GM12864 (cell line): ENCODE data around the gene SLC44A4.

Experiments
- DNase-seq: peaks from one replicate; pipeline ENCODE4 v3.0.0-alpha.2; 2011; ENCODE audit warnings: low read depth
- H3K4me3 ChIP-seq: 2 replicates; pipeline ENCODE4 v1.5.1; 2011; ENCODE audit warnings: mild to moderate bottlenecking, low read depth, low read length, control low read depth
- TF ChIP-seq, protein P1 (sequence below): IDR thresholded peaks from 2 replicates; pipeline ENCODE4 v1.5.1; 2011; ENCODE audit warnings: low read depth, mild to moderate bottlenecking, moderate library complexity, low read length, control low read depth, inconsistent platforms; ENCODE audit errors: missing control alignments

The SLC44A4 gene

GRCh38 chr6:31878222-31878621 is 575 bp downstream of the SLC44A4 start:
- TF ChIP-seq, protein P1, sequence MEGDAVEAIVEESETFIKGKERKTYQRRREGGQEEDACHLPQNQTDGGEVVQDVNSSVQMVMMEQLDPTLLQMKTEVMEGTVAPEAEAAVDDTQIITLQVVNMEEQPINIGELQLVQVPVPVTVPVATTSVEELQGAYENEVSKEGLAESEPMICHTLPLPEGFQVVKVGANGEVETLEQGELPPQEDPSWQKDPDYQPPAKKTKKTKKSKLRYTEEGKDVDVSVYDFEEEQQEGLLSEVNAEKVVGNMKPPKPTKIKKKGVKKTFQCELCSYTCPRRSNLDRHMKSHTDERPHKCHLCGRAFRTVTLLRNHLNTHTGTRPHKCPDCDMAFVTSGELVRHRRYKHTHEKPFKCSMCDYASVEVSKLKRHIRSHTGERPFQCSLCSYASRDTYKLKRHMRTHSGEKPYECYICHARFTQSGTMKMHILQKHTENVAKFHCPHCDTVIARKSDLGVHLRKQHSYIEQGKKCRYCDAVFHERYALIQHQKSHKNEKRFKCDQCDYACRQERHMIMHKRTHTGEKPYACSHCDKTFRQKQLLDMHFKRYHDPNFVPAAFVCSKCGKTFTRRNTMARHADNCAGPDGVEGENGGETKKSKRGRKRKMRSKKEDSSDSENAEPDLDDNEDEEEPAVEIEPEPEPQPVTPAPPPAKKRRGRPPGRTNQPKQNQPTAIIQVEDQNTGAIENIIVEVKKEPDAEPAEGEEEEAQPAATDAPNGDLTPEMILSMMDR = no peak
- no peak for DNase-seq
- no peak overlapping the region for H3K4me3 ChIP-seq

DNA sequence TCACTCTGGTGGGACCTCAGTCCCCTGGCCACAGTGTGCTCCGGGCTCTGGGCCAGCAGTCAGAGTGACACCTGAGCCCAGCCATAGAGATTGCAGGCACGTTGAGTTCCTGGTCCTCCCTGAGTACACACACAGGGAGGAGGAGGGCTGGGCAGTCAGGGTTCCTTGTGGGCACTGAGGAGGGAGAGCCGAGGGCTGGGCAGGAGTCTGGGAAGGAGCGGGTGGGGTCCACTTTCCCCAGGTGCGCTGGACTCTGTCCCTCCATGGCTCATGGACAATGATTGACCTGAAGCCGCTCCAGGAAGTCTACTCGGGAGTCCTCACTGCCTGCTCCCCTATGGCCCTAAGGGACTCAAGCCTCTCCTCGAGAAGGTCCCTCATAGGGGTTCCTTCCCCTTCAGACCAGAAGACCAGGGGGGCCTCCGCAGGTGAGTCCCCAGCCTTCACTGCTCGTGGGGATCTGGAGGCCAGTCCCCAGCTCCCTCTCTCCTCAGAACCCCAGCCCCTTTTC is 1.1 kb downstream of the SLC44A4 start:
- TF ChIP-seq, protein P1 = no peak
- no peak for DNase-seq
- no peak overlapping the region for H3K4me3 ChIP-seq

DNA sequence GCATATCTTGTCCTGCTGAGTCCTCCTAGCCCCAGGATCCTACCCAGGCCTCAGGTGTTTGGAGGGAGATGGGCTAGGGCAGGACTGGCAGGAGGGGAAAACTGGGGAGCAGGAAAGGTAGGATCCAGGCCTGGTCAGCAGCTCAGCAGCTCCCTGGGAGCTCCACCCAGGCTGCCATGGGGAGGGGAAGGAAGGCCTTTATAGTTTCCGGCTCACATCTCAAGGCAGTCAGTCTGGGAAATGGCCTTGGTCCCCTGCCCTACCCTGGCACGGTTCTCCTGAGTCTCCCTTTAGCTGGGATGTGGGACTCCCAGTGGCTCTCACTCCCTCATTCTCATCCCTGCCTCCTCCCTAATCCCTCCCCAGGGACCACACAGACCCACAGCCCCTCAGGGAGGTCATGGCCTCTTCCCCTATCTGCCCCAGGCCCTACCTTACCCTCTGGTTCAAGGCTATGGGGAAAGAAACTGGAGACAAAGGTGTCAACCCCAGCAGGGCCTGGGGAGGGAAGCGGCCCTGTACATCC is 1.6 kb downstream of the SLC44A4 start:
- no peak for DNase-seq
- TF ChIP-seq, protein P1 = no peak
- no peak overlapping the region for H3K4me3 ChIP-seq

DNA sequence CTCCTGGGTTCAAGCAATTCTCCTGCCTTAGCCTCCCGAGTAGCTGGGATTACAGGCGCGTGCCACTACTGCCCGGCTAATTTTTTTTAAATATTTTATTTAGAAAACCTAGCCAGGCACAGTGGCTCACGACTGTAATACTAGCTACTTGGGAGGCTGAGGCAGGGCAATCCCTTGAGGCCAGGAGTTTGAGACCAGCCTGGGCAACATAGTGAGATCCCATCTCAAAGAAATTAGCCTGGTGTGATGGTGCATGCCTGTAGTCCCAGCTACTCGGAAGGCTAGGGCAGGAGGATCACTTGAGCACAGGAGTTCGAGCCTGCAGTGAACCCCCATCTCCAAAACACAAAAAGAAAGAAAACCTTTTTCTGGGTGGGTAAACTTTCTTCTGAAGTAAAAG is 2.4 kb downstream of the SLC44A4 start:
- DNase-seq = no peak
- H3K4me3 ChIP-seq = no peak overlapping the region
- TF ChIP-seq, protein P1 = no peak

DNA sequence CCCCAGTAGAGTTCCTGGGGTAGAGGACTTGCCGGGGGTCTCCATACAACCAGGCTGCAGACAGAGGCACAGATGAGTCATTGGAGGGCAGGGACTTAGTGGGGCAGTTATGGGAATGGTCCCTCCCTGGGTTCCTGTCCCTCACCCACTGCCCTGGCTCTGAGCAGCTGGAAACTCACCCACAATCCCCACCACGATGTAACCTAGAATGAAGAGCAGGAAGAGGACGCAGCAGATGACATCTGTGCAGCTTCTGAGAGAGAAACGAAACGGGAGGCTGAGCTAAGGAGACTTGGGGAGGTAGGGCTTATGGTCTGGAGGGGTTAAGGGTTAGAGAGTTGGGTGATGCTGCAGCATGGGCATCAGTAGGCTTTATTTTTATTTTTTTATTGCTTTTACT is 2.9 kb downstream of the SLC44A4 start:
- no peak for DNase-seq
- H3K4me3 ChIP-seq = no peak overlapping the region
- TF ChIP-seq, protein P1 = no peak

GRCh38 chr6:31874836-31875572 is 3.8 kb downstream of the SLC44A4 start:
- no peak for DNase-seq
- TF ChIP-seq, protein P1 = no peak
- no peak overlapping the region for H3K4me3 ChIP-seq
